Erythroblast (primary cell): ENCODE data around the gene CAMK2G.

Experiments
- GATA1 ChIP-seq: IDR thresholded peaks from 2 replicates; pipeline ENCODE4 v1.6.1; 2011; ENCODE audit warnings: low read depth, mild to moderate bottlenecking, control low read depth, low read length, moderate library complexity
- POLR2A ChIP-seq: IDR thresholded peaks from 2 replicates; pipeline ENCODE4 v1.6.1; 2011; ENCODE audit warnings: mild to moderate bottlenecking, low read length

DNA sequence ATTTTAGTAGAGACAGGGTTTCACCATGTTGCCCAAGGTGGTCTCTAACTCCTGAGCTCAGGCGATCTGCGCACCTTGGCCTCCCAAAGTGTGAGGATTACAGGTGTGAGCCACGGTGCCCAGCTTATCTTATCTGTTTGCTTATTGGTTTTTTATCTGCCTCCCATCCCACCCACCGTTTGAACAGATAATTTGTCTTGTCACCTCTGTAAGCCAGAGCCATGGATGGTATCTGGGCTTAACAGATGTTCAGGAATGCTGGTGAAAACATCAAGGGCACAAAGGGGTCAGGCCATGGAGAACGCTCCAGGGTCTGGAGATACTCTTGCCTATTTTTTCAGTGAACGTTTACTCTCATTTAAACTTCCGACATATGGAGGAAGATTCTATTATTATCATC lies 51.0 kb downstream of the CAMK2G start:
- TF ChIP-seq POLR2A (no peak), GATA1 (no peak)
